Type B pancreatic cell (in vitro differentiated cells): ENCODE measurements around the gene ADCYAP1R1. TPM values are rescaled to one million over a fixed set of nuclear protein-coding genes. Genes with fewer than 3 reads are reported as not detected.

Experiments used
- DNase-seq: peaks from one replicate; pipeline ENCODE4 v3.0.0; 2021; ENCODE audit warnings: mixed read lengths; ENCODE audit not compliant: unreplicated experiment; ENCODE audit errors: extremely low spot score
- H3K27ac Mint-ChIP-seq: 2 replicates; pipeline ENCODE4 v1.8.0; 2021; ENCODE audit warnings: mild to moderate bottlenecking, mixed read lengths
- H3K27me3 Mint-ChIP-seq: 2 replicates; pipeline ENCODE4 v1.8.0; 2021; ENCODE audit warnings: mixed read lengths
- H3K36me3 Mint-ChIP-seq: 2 replicates; pipeline ENCODE4 v1.8.0; 2021; ENCODE audit warnings: mixed read lengths
- H3K4me1 Mint-ChIP-seq: one replicate; pipeline ENCODE4 v1.8.0; 2021; ENCODE audit warnings: mixed read lengths; ENCODE audit not compliant: unreplicated experiment
- H3K4me3 Mint-ChIP-seq: 2 replicates; pipeline ENCODE4 v1.8.0; 2021; ENCODE audit warnings: mild to moderate bottlenecking, mixed read lengths
- H3K9me3 Mint-ChIP-seq: 2 replicates; pipeline ENCODE4 v1.8.0; 2021; ENCODE audit warnings: mixed read lengths
- CTCF ChIP-seq: fragments of 200-600 bp; sonication (generic); conservative IDR thresholded peaks from 2 replicates; pipeline ENCODE4 v1.5.0; 2021; ENCODE audit warnings: antibody characterized with exemption, mild to moderate bottlenecking
- total RNA-seq: library from RNA; stranded (reverse); gene quantifications from 2 replicates; pipeline ENCODE4 v1.2.1, GENCODE V29; 2021; ENCODE audit warnings: low replicate concordance

The ADCYAP1R1 gene
- total RNA-seq, 1 donor from 2014 or later = 2.8 TPM

- no peak overlapping the region for H3K4me3 Mint-ChIP-seq
- TF ChIP-seq CTCF = no peak
- no peaks in the 10 kb centered on the region for H3K9me3 Mint-ChIP-seq
- H3K36me3 Mint-ChIP-seq = no peaks in the 10 kb centered on the region
- peaks cover 30% of the 10 kb centered on the region for H3K27me3 Mint-ChIP-seq
- no peak for DNase-seq
- peaks cover 12% of the 10 kb centered on the region for H3K4me1 Mint-ChIP-seq
- H3K27ac Mint-ChIP-seq = no peak overlapping the region
Measured at GRCh38 chr7:31028006-31028405, 24.1 kb upstream of the ADCYAP1R1 start.

- H3K36me3 Mint-ChIP-seq = no peaks in the 10 kb centered on the region
- peaks cover 12% of the 10 kb centered on the region for H3K4me1 Mint-ChIP-seq
- TF ChIP-seq CTCF = no peak
Measured at GRCh38 chr7:31028417-31028992, 23.6 kb upstream of the ADCYAP1R1 start.

GRCh38 chr7:31029251-31030042, 22.7 kb upstream of the ADCYAP1R1 start:
- no peak overlapping the region for H3K27ac Mint-ChIP-seq
- peaks cover 12% of the 10 kb centered on the region for H3K4me1 Mint-ChIP-seq

More at GRCh38 chr7:31028417-31028992, 23.6 kb upstream of the ADCYAP1R1 start:
- H3K9me3 Mint-ChIP-seq = no peaks in the 10 kb centered on the region
- H3K4me3 Mint-ChIP-seq = no peak overlapping the region
- H3K27me3 Mint-ChIP-seq = peaks cover 28% of the 10 kb centered on the region
- H3K27ac Mint-ChIP-seq = no peak overlapping the region
- no peak for DNase-seq

GRCh38 chr7:31033674-31034300, 18.3 kb upstream of the ADCYAP1R1 start:
- no peak overlapping the region for H3K4me3 Mint-ChIP-seq
- H3K4me1 Mint-ChIP-seq = no peaks in the 10 kb centered on the region
- no peak for TF ChIP-seq CTCF
- no peaks in the 10 kb centered on the region for H3K9me3 Mint-ChIP-seq
- H3K27me3 Mint-ChIP-seq = peaks cover 50% of the 10 kb centered on the region
- DNase-seq = no peak
- no peak overlapping the region for H3K27ac Mint-ChIP-seq
- no peaks in the 10 kb centered on the region for H3K36me3 Mint-ChIP-seq

More at GRCh38 chr7:31029251-31030042, 22.7 kb upstream of the ADCYAP1R1 start:
- Mint-ChIP-seq H3K4me3 (no peak overlapping the region), H3K27me3 (peaks cover 31% of the 10 kb centered on the region), H3K36me3 (no peaks in the 10 kb centered on the region), H3K9me3 (no peaks in the 10 kb centered on the region)
- no peak for TF ChIP-seq CTCF
- DNase-seq = no peak

GRCh38 chr7:31036924-31037323, 15.2 kb upstream of the ADCYAP1R1 start:
- H3K27me3 Mint-ChIP-seq = peaks cover 64% of the 10 kb centered on the region
- H3K36me3 Mint-ChIP-seq = no peaks in the 10 kb centered on the region
- H3K9me3 Mint-ChIP-seq = no peaks in the 10 kb centered on the region
- no peak for DNase-seq
- TF ChIP-seq CTCF = no peak
- no peaks in the 10 kb centered on the region for H3K4me1 Mint-ChIP-seq
- H3K27ac Mint-ChIP-seq = no peak overlapping the region
- H3K4me3 Mint-ChIP-seq = no peak overlapping the region
